HepG2 (cell line): ENCODE results near the gene ATG2A. TPM values are rescaled to one million over a fixed set of nuclear protein-coding genes. Genes with fewer than 3 reads are reported as not detected.

Experiments
- ARID4A ChIP-seq: sonication (generic); formaldehyde crosslinking; IDR thresholded peaks from 2 replicates; pipeline ENCODE4 v1.5.0; 2020; ENCODE audit warnings: mild to moderate bottlenecking, missing genetic modification reagents, borderline replicate concordance
- ATF6 ChIP-seq: sonication (generic); formaldehyde crosslinking; conservative IDR thresholded peaks from 2 replicates; pipeline ENCODE4 v1.4.0; 2020; ENCODE audit warnings: missing genetic modification reagents
- ELF1 ChIP-seq: sonication (generic); formaldehyde crosslinking; IDR thresholded peaks from 2 replicates; pipeline ENCODE4 v1.4.0; 2020; ENCODE audit warnings: missing genetic modification reagents
- FOXO4 ChIP-seq: sonication (generic); formaldehyde crosslinking; conservative IDR thresholded peaks from 2 replicates; pipeline ENCODE4 v1.8.1; 2023; ENCODE audit warnings: missing genetic modification reagents
- HMGXB4 ChIP-seq, 2 experiments: sonication (generic) in 1 of 2; formaldehyde crosslinking in 1 of 2; IDR thresholded peaks; 2 replicates each; pipeline versions ENCODE4 v1.4.0 to v1.6.1; 2018 to 2020; ENCODE audit warnings: missing genetic modification reagents in 2 of 2, borderline replicate concordance in 1 of 2, low read depth in 1 of 2, mild to moderate bottlenecking in 1 of 2, missing biosample characterization in 1 of 2
- LCORL ChIP-seq, 2 experiments: fragments of 450-650 bp in 1 of 2; sonication (generic) in 1 of 2; formaldehyde crosslinking in 1 of 2; IDR thresholded peaks; 2 replicates each; pipeline versions ENCODE4 v1.5.0 to v1.6.1; 2017 to 2020; ENCODE audit warnings: antibody characterized with exemption in 1 of 2, missing genetic modification reagents in 1 of 2
- NPAS2 ChIP-seq: sonication (generic); formaldehyde crosslinking; IDR thresholded peaks from 2 replicates; pipeline ENCODE4 v1.8.0; 2022; ENCODE audit warnings: mild to moderate bottlenecking, missing genetic modification reagents, borderline replicate concordance
- ZBTB33 ChIP-seq: sonication (generic); formaldehyde crosslinking; IDR thresholded peaks from 2 replicates; pipeline ENCODE4 v1.4.0; 2020; ENCODE audit warnings: missing genetic modification reagents
- ZMYM4 ChIP-seq: sonication (generic); formaldehyde crosslinking; IDR thresholded peaks from 2 replicates; pipeline ENCODE4 v1.8.1; 2023; ENCODE audit warnings: mild to moderate bottlenecking, missing genetic modification reagents
- ZNF547 ChIP-seq: sonication (generic); formaldehyde crosslinking; IDR thresholded peaks from 2 replicates; pipeline ENCODE4 v1.5.1; 2020; ENCODE audit warnings: mild to moderate bottlenecking, missing genetic modification reagents
- ZNF704 ChIP-seq: sonication (generic); formaldehyde crosslinking; IDR thresholded peaks from 2 replicates; pipeline ENCODE4 v1.8.1; 2023; ENCODE audit warnings: mild to moderate bottlenecking, inconsistent platforms, moderate library complexity, missing genetic modification reagents, borderline replicate concordance
- ZNF878 ChIP-seq: sonication (generic); formaldehyde crosslinking; IDR thresholded peaks from 2 replicates; pipeline ENCODE4 v1.8.1; 2023; ENCODE audit warnings: mild to moderate bottlenecking, missing genetic modification reagents, moderate library complexity
- polyA plus RNA-seq, 8 experiments: library from polyadenylated mRNA; depleted of rRNA in 3 of 8; stranded (reverse) in 7 of 8; unstranded in 1 of 8; fragments of >200 nt; fragmentation: Illumina TruSeq in 4 of 8; extraction: Trizol in 4 of 8; gene quantifications; 2 replicates each; pipeline versions ENCODE4 v1.2.1 to v1.2.3, GENCODE V29; 2011 to 2016; ENCODE audit warnings: low read depth in 4 of 8, missing spikeins in 1 of 8, mixed read lengths in 1 of 8; ENCODE audit not compliant: insufficient read depth in 1 of 8
- total RNA-seq, 5 experiments: library from RNA; depleted of rRNA; stranded (reverse); fragments of >200 nt; fragmentation: Illumina TruSeq; extraction: Trizol; gene quantifications; 2 replicates each; pipeline ENCODE4 v1.2.3, GENCODE V29; 2016; ENCODE audit warnings: low read depth in 1 of 5

The ATG2A gene
- total and polyA plus RNA-seq, 2 of the 13 experiments (the other 11 are each of a cell fraction or from before 2014, with no cell fraction given): 6.7 to 8.0 TPM

- TF ChIP-seq NPAS2 (CRISPR knock-in tag) (no peak), ELF1 (CRISPR knock-in tag) (peak; percentile 83), HMGXB4 (CRISPR knock-in tag; IDR thresholded peaks at IDR 0.05; ENCODE audit: borderline replicate concordance in 1 of 2, low read depth in 1 of 2) (peak; percentile 49 to 51; a peak in 1 of 4 replicates), LCORL (IDR thresholded peaks at IDR 0.05) (no peak), LCORL (CRISPR knock-in tag; IDR thresholded peaks at IDR 0.05) (peak; percentile 90), ZBTB33 (CRISPR knock-in tag) (no peak), ZNF704 (CRISPR knock-in tag) (0 out of 2 replicates have a peak, but pooled peaks have one; percentile 48), ZNF878 (CRISPR knock-in tag) (no peak), ATF6 (CRISPR knock-in tag) (0 out of 2 replicates have a peak, but pooled peaks have one; percentile 35), ZMYM4 (CRISPR knock-in tag) (no peak), ARID4A (CRISPR knock-in tag) (peak; percentile 96), FOXO4 (CRISPR knock-in tag) (0 out of 2 replicates have a peak, but pooled peaks have one; percentile 67), ZNF547 (CRISPR knock-in tag) (peak; percentile 79)
Measured at GRCh38 chr11:64923944-64924909, 7.2 kb upstream of the ATG2A start, which contains the start of gene PPP2R5B (continued).
